PC-9 (cell line): Measurements from ENCODE around the gene CYBA. TPM values are rescaled to one million over a fixed set of nuclear protein-coding genes. Genes with fewer than 3 reads are reported as not detected.

Experiments used
- BruUV-seq: library from RNA; stranded (reverse); fragments of 400-500 nt; replicated peaks from 2 replicates; lab custom pipeline; 2021; lab: Mats Ljungman, UMichigan
- CTCF ChIA-PET: fragments of 300-600 bp; sonication (Branson Sonifier 250); formaldehyde crosslinking; loops from one replicate; lab custom pipeline; 2022; ENCODE audit warnings: antibody characterized with exemption; lab: Charles Lee
- POLR2A ChIA-PET: fragments of 300-600 bp; sonication (Branson Sonifier 250); formaldehyde crosslinking; loops from one replicate; lab custom pipeline; 2022; ENCODE audit warnings: antibody characterized with exemption; ENCODE audit not compliant: unreplicated experiment; lab: Charles Lee
- DNase-seq, 2 experiments: peaks; one replicate each; pipeline versions ENCODE4 v3.0.0 to v3.0.0-alpha.2; 2015 to 2022; ENCODE audit warnings: mixed read lengths in 1 of 2
- H2AFZ ChIP-seq: fragments of 200-600 bp; sonication (generic); 2 replicates; pipeline ENCODE4 v1.8.1; 2017; ENCODE audit warnings: antibody characterized with exemption
- H3F3A ChIP-seq: fragments of 200-600 bp; sonication (generic); 2 replicates; pipeline ENCODE4 v1.8.1; 2017; ENCODE audit warnings: antibody characterized with exemption, mild to moderate bottlenecking, low read depth; ENCODE audit not compliant: insufficient read depth
- H3K27ac ChIP-seq: fragments of 200-600 bp; sonication (generic); 2 replicates; pipeline ENCODE4 v1.6.1; 2016; ENCODE audit warnings: mixed run types
- H3K27me3 ChIP-seq: fragments of 200-600 bp; sonication (generic); 2 replicates; pipeline ENCODE4 v1.6.1; 2016; ENCODE audit warnings: low read depth, mixed run types; ENCODE audit not compliant: insufficient read depth
- H3K36me3 ChIP-seq: fragments of 200-600 bp; sonication (generic); 2 replicates; pipeline ENCODE4 v1.6.1; 2016; ENCODE audit warnings: low read depth, mixed run types
- H3K4me1 ChIP-seq: fragments of 200-600 bp; sonication (generic); replicated peaks from 2 replicates; pipeline ENCODE4 v1.6.1; 2016; ENCODE audit warnings: mixed run types; ENCODE audit not compliant: insufficient read depth
- H3K4me2 ChIP-seq: fragments of 200-600 bp; sonication (generic); 2 replicates; pipeline ENCODE4 v1.6.1; 2017; ENCODE audit warnings: mixed run types
- H3K4me3 ChIP-seq: fragments of 200-600 bp; sonication (generic); 2 replicates; pipeline ENCODE4 v1.6.1; 2016; ENCODE audit warnings: mixed run types
- H3K79me2 ChIP-seq: fragments of 200-600 bp; sonication (generic); 2 replicates; pipeline ENCODE4 v1.6.1; 2017; ENCODE audit warnings: low read depth, mixed run types
- H3K9me2 ChIP-seq: fragments of 200-600 bp; sonication (generic); 2 replicates; pipeline ENCODE4 v1.8.1; 2017; ENCODE audit warnings: mild to moderate bottlenecking; ENCODE audit not compliant: insufficient read depth
- H3K9me3 ChIP-seq: fragments of 200-600 bp; sonication (generic); 2 replicates; pipeline ENCODE4 v1.8.1; 2016; ENCODE audit warnings: low read depth; ENCODE audit not compliant: insufficient read depth
- H4K20me1 ChIP-seq: fragments of 200-600 bp; sonication (generic); 2 replicates; pipeline ENCODE4 v1.8.1; 2017; ENCODE audit not compliant: insufficient read depth
- CTCF ChIP-seq: fragments of 200-600 bp; sonication (generic); conservative IDR thresholded peaks from 2 replicates; pipeline ENCODE4 v1.6.1; 2017; ENCODE audit warnings: mixed run types, antibody characterized with exemption, mild to moderate bottlenecking, moderate library complexity
- EZH2 ChIP-seq: fragments of 200-600 bp; sonication (generic); IDR thresholded peaks from 2 replicates; pipeline ENCODE4 v1.8.0; 2017; ENCODE audit warnings: antibody characterized with exemption, low read depth
- intact Hi-C: fragments of 100-400 bp; cut with micrococcal nuclease; formaldehyde crosslinking; loops from one replicate; pipeline ENCODE4 v1.10.0; 2022; ENCODE audit not compliant: unreplicated experiment
- total RNA-seq: library from RNA; stranded (reverse); gene quantifications from 2 replicates; pipeline ENCODE4 v1.2.3, GENCODE V29; 2021

The CYBA gene
- total RNA-seq, 1 experiment from 2014 or later: 8.0 TPM

DNA sequence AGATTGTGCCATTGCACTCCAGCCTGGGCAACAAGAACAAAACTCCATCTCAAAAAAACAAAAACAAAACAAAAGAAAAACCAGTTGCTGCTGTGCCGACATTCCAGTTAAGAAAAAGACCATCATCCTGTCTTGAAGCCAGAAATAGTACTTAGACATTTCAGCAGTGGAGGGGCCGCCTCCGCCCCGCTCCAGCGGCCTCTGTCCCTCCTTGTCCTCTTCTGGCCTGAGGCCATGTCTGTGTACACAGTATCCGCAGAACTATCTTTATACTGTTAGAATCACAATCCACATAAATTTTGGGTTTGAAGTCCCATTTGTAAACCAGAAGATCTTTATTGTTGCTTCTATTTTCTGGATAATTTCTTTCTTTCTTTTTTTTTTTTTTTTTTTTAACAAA, 55.8 kb downstream of the CYBA start:
- peaks cover 9% of the 10 kb centered on the region for H4K20me1 ChIP-seq
- H3K27me3 ChIP-seq: no peaks in the 10 kb centered on the region
- no TSS peak for BruUV-seq
- POLR2A ChIA-PET: no interaction called here
- no peak for DNase-seq
- no peak for TF ChIP-seq CTCF
- TF ChIP-seq EZH2: no peak
- H3K79me2 ChIP-seq: no peaks in the 10 kb centered on the region
- no peaks in the 10 kb centered on the region for H3K4me1 ChIP-seq
- CTCF ChIA-PET: no interaction called here
- H3K36me3 ChIP-seq: peaks cover 3% of the 10 kb centered on the region; the same call in 1 of the 2 replicates
- H2AFZ ChIP-seq: no peak overlapping the region
- no peaks in the 10 kb centered on the region for H3K9me3 ChIP-seq
- H3K4me2 ChIP-seq: no peak overlapping the region
- no peaks in the 10 kb centered on the region for H3K9me2 ChIP-seq
- intact Hi-C loops: no loop called here
- H3F3A ChIP-seq: no peaks in the 10 kb centered on the region
- H3K4me3 ChIP-seq: no peak overlapping the region
- no peak overlapping the region for H3K27ac ChIP-seq

- Histone ChIP-seq H3K4me2 (no peak overlapping the region), H3K9me3 (no peaks in the 10 kb centered on the region), H3K79me2 (no peaks in the 10 kb centered on the region), H3K27me3 (no peaks in the 10 kb centered on the region), H2AFZ (no peak overlapping the region), H3K4me3 (no peak overlapping the region), H3K4me1 (no peaks in the 10 kb centered on the region), H3K27ac (no peak overlapping the region), H4K20me1 (peaks cover 9% of the 10 kb centered on the region), H3K36me3 (no peaks in the 10 kb centered on the region; the same call in 1 of the 2 replicates), H3K9me2 (no peaks in the 10 kb centered on the region), H3F3A (no peaks in the 10 kb centered on the region)
- TF ChIP-seq EZH2 (no peak), CTCF (no peak)
- ChIA-PET CTCF (no interaction called here), POLR2A (no interaction called here)
- BruUV-seq: no TSS peak
- DNase-seq: no peak
- intact Hi-C loops: no loop called here
Measured at GRCh38 chr16:88593910-88594309, 56.9 kb downstream of the CYBA start.

GRCh38 chr16:88593489-88593888, 57.4 kb downstream of the CYBA start:
- no peaks in the 10 kb centered on the region for H3K4me1 ChIP-seq
- peaks cover 9% of the 10 kb centered on the region for H4K20me1 ChIP-seq
- no peak overlapping the region for H3K27ac ChIP-seq
- intact Hi-C loops: no loop called here
- no peak overlapping the region for H2AFZ ChIP-seq
- no peaks in the 10 kb centered on the region for H3K9me3 ChIP-seq
- CTCF ChIA-PET: no interaction called here
- no peak overlapping the region for H3K4me3 ChIP-seq
- H3K9me2 ChIP-seq: no peaks in the 10 kb centered on the region
- no peaks in the 10 kb centered on the region for H3F3A ChIP-seq
- no peaks in the 10 kb centered on the region; the same call in 1 of the 2 replicates for H3K36me3 ChIP-seq
- DNase-seq: no peak
- TF ChIP-seq CTCF: no peak
- no peak for TF ChIP-seq EZH2
- H3K79me2 ChIP-seq: no peaks in the 10 kb centered on the region
- H3K27me3 ChIP-seq: no peaks in the 10 kb centered on the region
- H3K4me2 ChIP-seq: no peak overlapping the region
- no TSS peak for BruUV-seq
- POLR2A ChIA-PET: no interaction called here

Other genes starting within 250 kb of the CYBA start
- 19.7 and 20.0 TPM in 2 replicates for gene ZFPM1, start 197.8 kb downstream of the CYBA start, total RNA-seq
- 76.4 and 78.4 TPM in 2 replicates for gene ZC3H18, start 80.7 kb downstream of the CYBA start, total RNA-seq
- not detected in 2 replicates for gene IL17C, start 12.5 kb downstream of the CYBA start, total RNA-seq
- 146 and 168 TPM in 2 replicates for gene MVD, start 12.0 kb upstream of the CYBA start, total RNA-seq
- gene SNAI3, start 35.5 kb upstream of the CYBA start, total RNA-seq: 1.3 and 2.0 TPM in 2 replicates
- 25.6 and 29.4 TPM in 2 replicates for gene RNF166, start 55.4 kb upstream of the CYBA start, total RNA-seq
- gene CTU2, start 55.5 kb upstream of the CYBA start, total RNA-seq: 20.0 and 38.0 TPM in 2 replicates
- 391 and 426 TPM in 2 replicates for gene PIEZO1, start 134.2 kb upstream of the CYBA start, total RNA-seq
- 73.2 and 95.4 TPM in 2 replicates for gene CDT1, start 152.7 kb upstream of the CYBA start, total RNA-seq
- gene APRT, start 160.9 kb upstream of the CYBA start, total RNA-seq: 213 and 226 TPM in 2 replicates
- 62.3 and 75.7 TPM in 2 replicates for gene GALNS, start 205.9 kb upstream of the CYBA start, total RNA-seq
- gene TRAPPC2L, start 206.1 kb upstream of the CYBA start, total RNA-seq: 82.6 and 101 TPM in 2 replicates
- not detected in 2 replicates for gene PABPN1L, start 215.6 kb upstream of the CYBA start, total RNA-seq